A673 (cell line): Measurements from ENCODE around the gene KCNMA1. TPM values are rescaled to one million over a fixed set of nuclear protein-coding genes. Genes with fewer than 3 reads are reported as not detected.

Source experiments
- BruUV-seq: library from RNA; stranded (reverse); fragments of 400-500 nt; replicated peaks from 2 replicates; lab custom pipeline; 2021; lab: Mats Ljungman, UMichigan
- CTCF ChIA-PET: fragments of 300-600 bp; sonication (Branson Sonifier 250); formaldehyde crosslinking; loops from one replicate; lab custom pipeline; 2022; ENCODE audit warnings: antibody characterized with exemption; lab: Charles Lee
- POLR2A ChIA-PET: fragments of 300-600 bp; sonication (Branson Sonifier 250); formaldehyde crosslinking; loops from one replicate; lab custom pipeline; 2022; ENCODE audit warnings: antibody characterized with exemption; ENCODE audit not compliant: low non-redundant PET; lab: Charles Lee
- DNase-seq: peaks from one replicate; pipeline ENCODE4 v3.0.0-alpha.2; 2015; ENCODE audit warnings: low spot score
- H3K27ac ChIP-seq: fragments of 200-600 bp; sonication (generic); 2 replicates; pipeline ENCODE4 v1.5.1; 2016; ENCODE audit warnings: mixed run types, low read depth, mild to moderate bottlenecking, mixed read lengths, antibody characterized with exemption, low read length; ENCODE audit not compliant: poor library complexity, severe bottlenecking
- H3K27me3 ChIP-seq: fragments of 200-600 bp; sonication (generic); replicated peaks from 2 replicates; pipeline ENCODE4 v1.6.1; 2017; ENCODE audit warnings: mixed run types, low read depth, mild to moderate bottlenecking, mixed read lengths, antibody characterized with exemption, low read length; ENCODE audit not compliant: insufficient read depth, poor library complexity
- H3K36me3 ChIP-seq: fragments of 200-600 bp; sonication (generic); 2 replicates; pipeline ENCODE4 v1.6.1; 2016; ENCODE audit warnings: mixed run types, mild to moderate bottlenecking, mixed read lengths, antibody characterized with exemption, low read length; ENCODE audit not compliant: insufficient read depth, poor library complexity, severe bottlenecking
- H3K4me1 ChIP-seq: fragments of 200-600 bp; sonication (generic); 2 replicates; pipeline ENCODE4 v1.6.1; 2017; ENCODE audit warnings: mixed run types, mild to moderate bottlenecking, mixed read lengths, antibody characterized with exemption, low read length; ENCODE audit not compliant: insufficient read depth, poor library complexity, severe bottlenecking
- H3K4me3 ChIP-seq: fragments of 200-600 bp; sonication (generic); 2 replicates; pipeline ENCODE4 v1.5.1; 2016; ENCODE audit warnings: low read depth, mixed run types, mild to moderate bottlenecking, mixed read lengths, low read length; ENCODE audit not compliant: poor library complexity, severe bottlenecking
- H3K9me3 ChIP-seq: fragments of 200-600 bp; sonication (generic); 2 replicates; pipeline ENCODE4 v1.6.1; 2016; ENCODE audit warnings: mixed run types, low read depth, mild to moderate bottlenecking, mixed read lengths, antibody characterized with exemption, low read length; ENCODE audit not compliant: poor library complexity, severe bottlenecking
- EZH2 ChIP-seq: fragments of 200-600 bp; sonication (generic); IDR thresholded peaks from 2 replicates; pipeline ENCODE4 v1.6.1; 2017; ENCODE audit warnings: borderline replicate concordance, low read depth, mild to moderate bottlenecking, mixed read lengths, antibody characterized with exemption, low read length; ENCODE audit not compliant: poor library complexity, severe bottlenecking
- intact Hi-C: fragments of 100-400 bp; cut with micrococcal nuclease; formaldehyde crosslinking; loops from one replicate; pipeline ENCODE4 v1.10.0; 2022; ENCODE audit not compliant: unreplicated experiment
- total RNA-seq: library from RNA; stranded (reverse); gene quantifications from 2 replicates; pipeline ENCODE4 v1.2.3, GENCODE V29; 2021
- TF ChIP-seq, protein P1 (sequence below): fragments of 300-800, 200-600 bp; sonication (generic); conservative IDR thresholded peaks from 2 replicates; pipeline ENCODE4 v1.5.1; 2017; ENCODE audit warnings: low read depth, mild to moderate bottlenecking, antibody characterized with exemption, low read length, moderate library complexity, mixed read lengths

KCNMA1 gene
- total RNA-seq, 1 experiment from 2014 or later = 0.84 TPM

GRCh38 chr10:77563638-77564270, 73.9 kb downstream of the KCNMA1 start:
- ChIA-PET POLR2A (no interaction called here), CTCF (no interaction called here)

GRCh38 chr10:77562742-77563141, 74.9 kb downstream of the KCNMA1 start:
- BruUV-seq = no TSS peak
- Histone ChIP-seq H3K36me3 (no peaks in the 10 kb centered on the region), H3K4me3 (no peak overlapping the region), H3K4me1 (no peaks in the 10 kb centered on the region), H3K27me3 (peaks cover 31% of the 10 kb centered on the region), H3K27ac (no peak overlapping the region), H3K9me3 (no peaks in the 10 kb centered on the region)
- DNase-seq = no peak
- intact Hi-C loops = no loop called here
- CTCF ChIA-PET = no interaction called here
- POLR2A ChIA-PET = no interaction called here
- TF ChIP-seq, protein P1, sequence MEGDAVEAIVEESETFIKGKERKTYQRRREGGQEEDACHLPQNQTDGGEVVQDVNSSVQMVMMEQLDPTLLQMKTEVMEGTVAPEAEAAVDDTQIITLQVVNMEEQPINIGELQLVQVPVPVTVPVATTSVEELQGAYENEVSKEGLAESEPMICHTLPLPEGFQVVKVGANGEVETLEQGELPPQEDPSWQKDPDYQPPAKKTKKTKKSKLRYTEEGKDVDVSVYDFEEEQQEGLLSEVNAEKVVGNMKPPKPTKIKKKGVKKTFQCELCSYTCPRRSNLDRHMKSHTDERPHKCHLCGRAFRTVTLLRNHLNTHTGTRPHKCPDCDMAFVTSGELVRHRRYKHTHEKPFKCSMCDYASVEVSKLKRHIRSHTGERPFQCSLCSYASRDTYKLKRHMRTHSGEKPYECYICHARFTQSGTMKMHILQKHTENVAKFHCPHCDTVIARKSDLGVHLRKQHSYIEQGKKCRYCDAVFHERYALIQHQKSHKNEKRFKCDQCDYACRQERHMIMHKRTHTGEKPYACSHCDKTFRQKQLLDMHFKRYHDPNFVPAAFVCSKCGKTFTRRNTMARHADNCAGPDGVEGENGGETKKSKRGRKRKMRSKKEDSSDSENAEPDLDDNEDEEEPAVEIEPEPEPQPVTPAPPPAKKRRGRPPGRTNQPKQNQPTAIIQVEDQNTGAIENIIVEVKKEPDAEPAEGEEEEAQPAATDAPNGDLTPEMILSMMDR = no peak
- no peak for TF ChIP-seq EZH2

More at GRCh38 chr10:77563638-77564270, 73.9 kb downstream of the KCNMA1 start:
- H3K27ac ChIP-seq = no peak overlapping the region
- no peak for TF ChIP-seq EZH2
- TF ChIP-seq, protein P1 = no peak
- no peaks in the 10 kb centered on the region for H3K36me3 ChIP-seq
- H3K4me3 ChIP-seq = no peak overlapping the region
- intact Hi-C loops = no loop called here
- H3K9me3 ChIP-seq = no peaks in the 10 kb centered on the region
- H3K4me1 ChIP-seq = no peaks in the 10 kb centered on the region
- H3K27me3 ChIP-seq = peaks cover 31% of the 10 kb centered on the region
- no peak for DNase-seq
- no TSS peak for BruUV-seq

DNA sequence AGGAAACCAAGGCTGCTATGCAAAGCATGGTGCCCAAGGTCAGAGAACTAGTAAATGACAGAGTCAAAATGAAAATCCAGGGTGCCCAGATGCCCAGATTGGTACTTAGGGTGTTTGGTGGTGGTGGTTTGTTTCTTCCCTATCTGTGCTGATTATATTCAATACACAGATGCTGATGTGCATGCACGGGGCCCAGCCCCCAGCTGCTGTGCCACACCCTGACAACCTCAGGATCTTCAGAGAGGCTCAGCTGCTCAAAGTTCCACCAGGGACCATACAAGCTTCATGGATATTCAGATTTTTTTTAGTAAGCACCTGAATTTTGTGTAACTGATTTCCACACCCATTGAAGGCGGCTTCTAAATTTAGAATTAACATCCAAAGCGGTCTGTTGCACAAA, 75.6 kb downstream of the KCNMA1 start:
- Histone ChIP-seq H3K9me3 (no peaks in the 10 kb centered on the region), H3K4me3 (no peak overlapping the region), H3K27me3 (peaks cover 31% of the 10 kb centered on the region), H3K4me1 (no peaks in the 10 kb centered on the region), H3K36me3 (no peaks in the 10 kb centered on the region), H3K27ac (no peak overlapping the region)
- ChIA-PET POLR2A (no interaction called here), CTCF (no interaction called here)
- DNase-seq = no peak
- TF ChIP-seq, protein P1 = no peak
- no peak for TF ChIP-seq EZH2
- BruUV-seq = no TSS peak
- intact Hi-C loops = no loop called here
